ENCODE data around the gene LAPTM5. TPM values are rescaled to one million over a fixed set of nuclear protein-coding genes. Genes with fewer than 3 reads are reported as not detected.
A peak's percentile ranks its signal among the peaks of the same experiment; 100 is the strongest.

The LAPTM5 gene
- total and polyA plus RNA-seq, 2 donors (not counting 1 experiment from before 2014, with no cell fraction given) = 1,384 to 1,519 TPM

DNA sequence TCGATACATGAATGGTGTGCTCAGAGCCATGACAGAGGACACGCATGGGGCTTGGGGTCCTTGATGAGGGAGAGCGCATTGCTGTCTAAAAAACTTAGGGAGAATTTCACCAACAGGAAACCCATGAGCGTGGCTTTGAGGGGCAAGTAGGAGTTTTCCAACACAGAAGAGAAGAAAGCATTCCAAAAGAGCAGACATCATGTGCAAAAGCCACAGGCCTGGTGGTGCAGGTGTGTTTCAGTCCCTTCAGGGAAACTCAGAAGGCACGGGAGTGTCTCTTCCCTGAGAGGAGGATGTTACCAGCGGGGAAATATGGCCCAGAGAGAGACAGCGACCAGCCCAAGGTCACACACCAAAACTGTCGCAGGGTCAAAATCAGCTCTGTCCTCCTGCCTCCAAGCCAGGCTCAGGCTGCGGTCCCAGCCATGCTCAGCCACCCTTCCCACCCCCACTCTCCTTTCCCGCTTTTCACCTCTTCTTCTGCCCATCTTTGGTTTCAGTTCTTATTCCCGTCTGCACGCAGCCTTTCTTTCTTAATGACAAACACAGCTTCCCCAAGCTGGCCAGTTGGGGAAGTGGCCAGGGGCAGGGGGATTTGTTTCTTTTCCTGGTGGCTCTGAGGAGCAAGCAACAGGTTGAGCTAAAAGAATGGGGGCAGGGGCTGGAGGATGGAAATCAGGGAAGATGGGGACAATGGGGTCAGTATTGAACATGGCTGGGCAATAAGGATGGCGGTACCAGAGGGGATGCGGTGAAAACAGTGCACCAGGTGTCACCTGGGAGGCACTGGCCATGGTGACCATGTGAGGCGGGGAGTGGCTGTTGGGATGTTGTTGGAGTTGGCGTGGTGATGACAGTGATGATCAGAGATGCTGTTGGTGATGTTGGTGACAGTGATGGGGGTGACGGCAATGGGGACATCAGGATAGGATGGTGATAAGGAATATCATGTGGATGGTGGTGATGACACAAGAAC, 10.3 kb downstream of the LAPTM5 start:
- TF ChIP-seq EZH2 (IDR thresholded peaks at IDR 0.05; ENCODE audit: borderline replicate concordance, insufficient read depth, low read depth, low read length, poor library complexity, severe bottlenecking) = no peak
- TF ChIP-seq, protein P1, sequence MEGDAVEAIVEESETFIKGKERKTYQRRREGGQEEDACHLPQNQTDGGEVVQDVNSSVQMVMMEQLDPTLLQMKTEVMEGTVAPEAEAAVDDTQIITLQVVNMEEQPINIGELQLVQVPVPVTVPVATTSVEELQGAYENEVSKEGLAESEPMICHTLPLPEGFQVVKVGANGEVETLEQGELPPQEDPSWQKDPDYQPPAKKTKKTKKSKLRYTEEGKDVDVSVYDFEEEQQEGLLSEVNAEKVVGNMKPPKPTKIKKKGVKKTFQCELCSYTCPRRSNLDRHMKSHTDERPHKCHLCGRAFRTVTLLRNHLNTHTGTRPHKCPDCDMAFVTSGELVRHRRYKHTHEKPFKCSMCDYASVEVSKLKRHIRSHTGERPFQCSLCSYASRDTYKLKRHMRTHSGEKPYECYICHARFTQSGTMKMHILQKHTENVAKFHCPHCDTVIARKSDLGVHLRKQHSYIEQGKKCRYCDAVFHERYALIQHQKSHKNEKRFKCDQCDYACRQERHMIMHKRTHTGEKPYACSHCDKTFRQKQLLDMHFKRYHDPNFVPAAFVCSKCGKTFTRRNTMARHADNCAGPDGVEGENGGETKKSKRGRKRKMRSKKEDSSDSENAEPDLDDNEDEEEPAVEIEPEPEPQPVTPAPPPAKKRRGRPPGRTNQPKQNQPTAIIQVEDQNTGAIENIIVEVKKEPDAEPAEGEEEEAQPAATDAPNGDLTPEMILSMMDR (IDR thresholded peaks at IDR 0.05) = no peak
- H3K9me3 Mint-ChIP-seq (ENCODE audit: insufficient read depth) = no peaks in the 10 kb centered on the region
- DNase-seq (peak; percentile 41), ATAC-seq (ENCODE audit: low read depth) (no peak)
- Histone ChIP-seq H3K4me3 (ENCODE audit: control extremely low read depth in 1 of 5, extremely low read depth in 1 of 5, insufficient read depth in 1 of 5, low read depth in 2 of 5, low read length in 4 of 5) (peak overlapping the region in 4 of 5 experiments; percentile 0 to 62 (median 24)), H3K9me3 (ENCODE audit: control extremely low read depth in 1 of 3, control insufficient read depth in 2 of 3, insufficient read depth in 1 of 3, low read length in 2 of 3) (no peaks in the 10 kb centered on the region), H3K36me3 (replicated peaks in 1 of 2; ENCODE audit: control extremely low read depth in 1 of 2, control insufficient read depth in 1 of 2, extremely low read depth in 1 of 2, insufficient read depth in 2 of 2, low read length in 1 of 2) (peaks cover 0 to 85% of the 10 kb centered on the region in 2 experiments), H3K4me2 (replicated peaks; ENCODE audit: low read depth, low read length, poor library complexity, severe bottlenecking) (peak overlapping the region; percentile 94), H3K27ac (ENCODE audit: low read length in 2 of 2) (peak overlapping the region; percentile 98 to 100), H4K20me1 (ENCODE audit: control insufficient read depth, insufficient read depth, low read length, poor library complexity, severe bottlenecking) (peaks cover 80% of the 10 kb centered on the region), H3K27me3 (replicated peaks in 1 of 4; ENCODE audit: control extremely low read depth in 1 of 4, control insufficient read depth in 3 of 4, insufficient read depth in 4 of 4, low read length in 3 of 4) (no peaks in the 10 kb centered on the region), H3K4me1 (ENCODE audit: control insufficient read depth in 2 of 2, insufficient read depth in 2 of 2, low read length in 2 of 2) (peaks cover 99 to 100% of the 10 kb centered on the region in 2 donors), H3K79me2 (ENCODE audit: control insufficient read depth, insufficient read depth, low read length) (peaks cover 100% of the 10 kb centered on the region), H2AFZ (ENCODE audit: insufficient read depth, low read depth, low read length, poor library complexity, severe bottlenecking) (no peak overlapping the region), H3K9ac (ENCODE audit: low read length) (peak overlapping the region; percentile 44)
- intact Hi-C loops (cut with micrococcal nuclease) = loop anchor here (2.0 kb wide), 1 partner anchor 15 kb away; no protein-coding TSS in a partner anchor
- H3K27ac Mint-ChIP-seq = peak overlapping the region; percentile 97
- ChIA-PET CTCF (interaction anchor here (6.7 to 38.6 kb wide), 4 partner anchors 7 to 33 kb away, joined by 70 to 769 read pairs (median 540); partner anchors contain the start of genes LAPTM5 and MATN1), POLR2A (interaction anchor here (1.0 to 10.4 kb wide), 5 partner anchors 8 to 32 kb away, joined by 3 to 152 read pairs (median 4); partner anchors contain the start of gene LAPTM5)
- H3K4me3 Mint-ChIP-seq = peak overlapping the region; percentile 89
- whole genome bisulfite sequencing (ENCODE audit: insufficient coverage) = 61% methylated on average over 12 of the region's 17 CpGs
- peaks cover 99% of the 10 kb centered on the region for H3K4me1 Mint-ChIP-seq
- no peaks in the 10 kb centered on the region for H3K27me3 Mint-ChIP-seq

Data from B cell (primary cell).